ENCODE data around the gene BHLHE23. TPM values are rescaled to one million over a fixed set of nuclear protein-coding genes. Genes with fewer than 3 reads are reported as not detected.

BHLHE23 gene
- total RNA-seq, 1 experiment from 2014 or later, result not detected

DNA sequence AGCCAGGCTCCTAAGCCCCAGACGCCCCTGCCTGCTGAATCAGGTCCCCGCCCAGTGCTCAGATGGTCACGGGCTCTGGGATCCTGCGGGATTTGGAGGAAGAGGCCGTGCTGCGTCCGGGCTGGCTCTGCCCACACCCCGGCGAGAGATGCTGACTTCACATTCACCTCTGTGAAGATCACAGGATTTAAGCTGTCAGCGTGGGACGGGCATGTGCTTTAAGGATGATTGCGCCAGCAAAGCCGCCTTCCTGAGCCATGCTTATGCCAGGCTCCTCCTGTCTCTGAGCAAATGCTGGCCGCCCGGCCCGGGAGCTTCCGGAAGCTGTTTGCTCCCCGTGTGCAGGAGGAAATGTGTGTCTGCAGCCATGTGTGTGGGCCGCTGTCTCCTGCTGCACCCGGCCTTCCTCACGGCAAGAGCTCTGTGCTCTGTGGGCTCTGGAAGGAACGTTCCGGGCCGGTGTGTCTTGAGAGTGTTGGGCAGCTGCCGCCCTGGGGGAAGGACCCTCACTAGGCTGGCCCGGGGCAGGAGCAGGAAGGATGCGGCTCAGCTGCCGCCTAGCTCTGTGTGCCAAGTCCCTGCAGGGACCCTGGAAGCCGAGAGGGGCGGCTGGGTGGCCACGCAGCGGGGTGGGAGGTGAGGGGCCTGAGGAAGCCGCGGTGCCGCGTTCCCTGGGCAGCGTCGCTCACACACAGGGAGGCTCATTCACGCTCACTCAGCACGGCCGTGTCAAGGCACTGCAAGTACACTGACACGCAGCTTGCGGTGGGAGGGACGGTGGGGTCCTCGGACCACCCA is 19.0 kb upstream of the BHLHE23 start:
- no peak for DNase-seq (ENCODE audit: low read depth)

DNA sequence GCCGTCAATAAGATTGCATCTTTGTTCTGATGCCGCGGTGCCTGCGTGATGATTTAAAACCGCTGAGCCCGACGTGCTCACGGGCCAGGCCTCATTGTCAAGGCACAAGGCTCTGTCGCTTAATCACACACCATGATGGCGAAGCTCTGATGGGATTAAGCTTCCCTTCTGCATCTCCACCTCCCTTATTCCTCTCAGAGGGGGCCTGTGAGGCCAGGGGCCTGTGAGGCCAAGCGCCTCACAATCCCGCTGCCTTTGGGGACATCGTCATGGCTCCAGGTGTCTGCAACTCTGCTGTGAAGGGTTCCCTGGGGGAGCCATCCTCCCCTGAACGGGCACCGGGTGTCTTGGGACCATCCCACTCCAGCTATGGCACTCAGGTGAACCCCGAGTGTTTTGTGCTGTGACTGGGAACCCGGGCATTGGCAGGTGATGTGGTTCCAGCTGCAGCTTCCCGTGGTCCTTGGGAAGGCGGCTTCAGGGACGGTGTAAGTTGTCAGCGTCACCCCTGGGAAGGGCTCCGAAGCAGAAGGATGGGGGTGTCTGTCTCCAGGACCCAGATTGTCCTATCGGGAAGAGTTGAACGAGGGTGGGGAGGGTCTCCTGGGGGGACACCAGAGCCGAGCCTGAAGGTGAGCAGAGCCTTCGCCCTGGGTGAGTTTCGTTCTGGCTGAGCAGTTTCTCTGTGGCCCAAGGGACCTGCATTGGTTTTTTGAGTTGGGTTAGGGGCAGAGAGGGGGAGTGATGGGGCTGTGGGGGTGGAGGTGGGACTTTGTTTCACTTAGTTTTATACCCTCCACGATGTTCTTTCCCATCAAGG is 18.0 kb upstream of the BHLHE23 start:
- DNase-seq (ENCODE audit: low read depth), result no peak

DNA sequence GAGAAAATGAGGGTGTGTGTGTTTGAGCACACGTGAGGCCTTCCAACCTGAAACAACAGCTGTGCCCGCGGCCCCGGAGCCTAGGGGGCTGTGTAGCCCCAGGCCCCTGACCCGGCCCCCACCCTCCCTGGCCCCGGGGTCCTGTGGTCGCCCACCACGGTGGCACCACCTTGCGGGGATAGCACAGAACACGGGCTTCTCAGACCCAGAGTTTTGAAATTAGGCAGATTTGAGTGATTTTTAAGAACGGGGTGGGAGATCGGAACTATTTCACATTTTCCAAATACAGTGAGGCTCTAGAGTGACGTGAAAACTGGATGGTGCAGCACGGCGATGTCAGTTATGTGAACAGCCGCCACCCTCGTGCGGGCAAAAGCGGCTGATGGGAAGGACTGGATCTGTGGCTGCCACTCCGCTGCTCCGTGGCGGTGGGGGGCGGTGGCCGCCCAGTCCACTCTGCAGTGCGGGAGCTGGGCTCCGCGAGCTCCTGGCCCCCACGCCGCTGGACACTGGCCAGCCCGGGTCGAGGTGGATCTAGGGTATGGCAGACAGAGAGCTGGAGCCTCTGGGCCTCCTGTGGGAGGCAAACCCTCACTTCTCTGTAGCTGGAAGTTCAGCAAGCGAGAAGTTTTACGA is 17.3 kb upstream of the BHLHE23 start:
- DNase-seq (ENCODE audit: low read depth), result no peak

DNA sequence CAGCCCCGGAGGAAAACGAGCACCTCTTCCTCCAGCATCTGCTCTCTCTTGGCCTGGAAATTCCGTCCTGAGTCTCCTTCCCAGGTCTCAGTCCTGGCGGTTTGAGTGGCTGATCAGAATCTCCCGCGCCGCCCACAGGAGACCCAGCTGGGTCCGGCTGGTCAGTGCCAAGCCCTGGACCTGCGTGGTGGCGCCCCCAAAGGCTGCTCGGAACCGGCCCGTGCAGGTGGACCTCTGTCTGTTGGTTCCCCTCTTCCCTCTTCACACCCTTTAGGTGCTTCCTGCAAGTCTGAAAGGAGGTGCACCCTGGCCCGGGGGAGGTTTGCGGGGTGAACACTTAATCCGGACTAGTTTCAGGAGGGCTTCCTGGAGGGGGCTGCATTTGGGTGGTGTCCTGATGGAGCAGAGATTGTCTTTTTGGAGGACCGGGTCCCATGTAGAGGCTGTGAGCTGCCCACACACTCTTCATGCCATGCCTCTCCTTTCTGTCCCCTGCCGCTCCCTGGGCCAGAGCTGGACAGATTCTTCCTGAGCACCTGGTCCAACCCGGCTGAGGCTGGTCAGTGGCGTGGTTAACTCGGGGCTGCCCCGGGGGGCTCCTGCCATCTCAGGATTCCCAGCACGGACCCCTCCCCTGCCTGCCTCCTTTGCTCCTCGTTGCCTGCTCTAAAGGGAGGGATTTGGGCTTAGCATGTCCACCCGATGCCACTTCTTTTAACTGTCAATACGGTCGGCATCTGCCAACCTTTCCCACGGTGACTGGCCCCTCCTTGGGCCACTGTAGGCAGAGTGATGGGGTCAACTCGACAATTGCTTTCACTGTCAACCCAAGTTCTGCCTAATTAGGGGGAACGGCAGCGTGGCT is 16.5 kb upstream of the BHLHE23 start:
- DNase-seq (ENCODE audit: low read depth), result no peak

DNA sequence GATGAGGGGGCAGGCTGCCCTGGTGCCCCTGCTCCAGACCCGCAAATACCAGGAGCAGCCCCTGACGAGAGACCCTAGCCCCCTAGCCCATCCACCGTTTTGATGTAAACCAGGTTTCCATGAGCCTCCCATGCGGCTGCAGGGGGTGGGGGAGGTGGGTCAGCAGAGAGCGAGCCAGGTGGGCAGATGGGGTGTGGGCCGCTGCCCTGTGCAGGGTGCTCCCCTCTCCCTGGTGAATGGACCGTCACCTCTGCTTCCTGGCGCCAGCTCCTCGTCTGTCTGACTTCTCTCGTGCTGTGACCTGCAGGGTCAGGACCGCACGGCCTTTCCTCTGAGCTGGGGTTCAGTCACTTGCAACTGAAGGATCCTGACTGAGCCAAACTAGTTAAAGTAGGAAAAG is 15.7 kb upstream of the BHLHE23 start:
- DNase-seq (ENCODE audit: low read depth), result no peak

DNA sequence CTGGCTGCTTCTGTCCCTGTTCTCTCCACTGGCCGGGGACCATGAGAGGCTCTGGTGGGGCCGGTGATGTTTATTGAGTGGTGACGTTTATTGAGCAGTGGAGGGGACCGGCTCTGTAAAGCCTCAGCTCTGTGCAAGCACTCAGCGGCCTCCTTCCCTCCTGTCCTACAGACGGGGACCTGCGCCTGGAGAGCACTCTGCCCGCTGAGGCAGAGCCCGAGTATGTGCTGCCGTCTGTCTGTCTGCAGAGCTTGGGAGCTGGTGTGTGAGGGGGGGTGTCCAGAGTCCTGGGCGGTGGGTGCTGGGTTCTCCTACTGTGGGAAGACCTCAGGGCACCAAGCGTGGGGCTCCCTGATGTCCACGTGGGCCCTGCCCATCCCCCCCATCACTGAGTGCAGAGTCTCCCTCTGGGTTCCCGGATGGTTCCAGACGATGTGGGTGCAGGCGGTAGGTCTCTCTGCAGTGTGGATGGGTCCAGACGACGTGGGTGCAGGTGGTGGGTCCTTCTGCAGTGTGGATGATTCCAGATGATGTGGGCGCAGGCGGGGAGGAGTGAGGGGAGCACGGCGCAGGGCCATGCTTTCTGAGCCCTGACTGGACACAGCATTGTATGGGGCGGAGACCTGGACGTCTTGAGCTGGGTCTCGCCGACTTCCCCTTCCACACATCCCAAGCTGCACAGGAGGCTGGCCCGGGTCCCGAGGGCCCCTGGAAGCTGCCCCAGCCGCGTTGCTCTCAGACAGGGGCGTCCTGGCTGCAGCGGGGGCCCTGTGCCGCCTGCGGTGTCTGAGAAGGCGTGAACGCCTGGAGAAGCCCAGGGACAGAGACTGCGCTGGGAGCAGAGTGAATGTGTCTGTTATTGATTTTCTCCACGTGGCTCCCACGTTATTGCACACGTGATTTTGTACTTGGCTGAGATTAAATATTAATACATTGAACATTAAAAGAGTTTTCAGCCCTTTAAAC is 14.9 kb upstream of the BHLHE23 start:
- no peak for DNase-seq (ENCODE audit: low read depth)

DNA sequence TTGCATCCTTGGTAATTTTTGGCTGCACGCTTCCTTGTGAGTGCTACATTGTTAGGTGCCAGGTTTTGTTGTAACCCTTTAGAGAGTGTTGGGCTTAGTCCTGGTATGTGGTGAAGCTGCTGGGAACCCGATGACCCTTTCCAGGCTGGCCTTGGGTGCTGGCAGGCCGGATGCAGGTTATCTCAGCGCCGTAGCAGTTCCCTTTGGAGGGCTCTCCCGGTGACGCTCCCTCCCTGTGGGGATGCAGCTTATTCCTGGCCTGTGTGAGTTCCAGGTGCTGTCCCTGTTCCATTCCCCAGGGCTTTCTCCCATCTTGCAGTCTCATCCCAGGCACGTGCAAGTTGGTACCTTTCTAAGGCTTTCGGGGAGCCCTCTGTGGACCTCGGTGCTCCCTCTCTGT is 13.9 kb upstream of the BHLHE23 start:
- no peak for DNase-seq (ENCODE audit: low read depth)

DNA sequence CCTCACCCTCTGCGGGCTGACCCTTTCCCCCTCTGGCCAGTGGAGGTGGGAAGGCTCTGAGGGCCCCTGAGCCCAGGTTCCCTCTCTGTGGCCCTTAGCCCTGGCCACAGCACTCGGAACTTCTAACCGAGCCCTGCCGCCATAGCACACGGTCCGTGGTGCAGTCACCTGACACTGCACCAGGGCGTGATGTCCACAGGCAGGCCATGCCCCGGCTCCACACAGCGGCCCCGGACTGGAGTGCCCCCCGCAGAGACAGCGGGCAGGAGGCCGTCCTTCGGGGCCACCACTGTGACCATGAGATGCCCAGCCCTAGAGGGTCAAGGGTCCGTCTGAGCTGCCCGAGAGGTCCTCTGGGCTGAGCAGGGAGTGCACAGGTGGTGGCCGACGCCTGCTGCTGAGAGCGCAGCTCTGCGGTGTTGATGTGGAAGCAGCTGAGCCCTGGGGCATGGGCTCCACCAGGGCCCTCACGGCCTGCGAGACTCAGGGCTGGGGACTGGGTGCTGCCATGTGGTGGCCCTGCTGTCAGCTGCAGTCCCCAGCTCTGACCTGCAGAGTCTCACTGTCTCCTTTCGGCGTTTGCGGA is 11.2 kb upstream of the BHLHE23 start:
- no peak for DNase-seq (ENCODE audit: low read depth)

DNA sequence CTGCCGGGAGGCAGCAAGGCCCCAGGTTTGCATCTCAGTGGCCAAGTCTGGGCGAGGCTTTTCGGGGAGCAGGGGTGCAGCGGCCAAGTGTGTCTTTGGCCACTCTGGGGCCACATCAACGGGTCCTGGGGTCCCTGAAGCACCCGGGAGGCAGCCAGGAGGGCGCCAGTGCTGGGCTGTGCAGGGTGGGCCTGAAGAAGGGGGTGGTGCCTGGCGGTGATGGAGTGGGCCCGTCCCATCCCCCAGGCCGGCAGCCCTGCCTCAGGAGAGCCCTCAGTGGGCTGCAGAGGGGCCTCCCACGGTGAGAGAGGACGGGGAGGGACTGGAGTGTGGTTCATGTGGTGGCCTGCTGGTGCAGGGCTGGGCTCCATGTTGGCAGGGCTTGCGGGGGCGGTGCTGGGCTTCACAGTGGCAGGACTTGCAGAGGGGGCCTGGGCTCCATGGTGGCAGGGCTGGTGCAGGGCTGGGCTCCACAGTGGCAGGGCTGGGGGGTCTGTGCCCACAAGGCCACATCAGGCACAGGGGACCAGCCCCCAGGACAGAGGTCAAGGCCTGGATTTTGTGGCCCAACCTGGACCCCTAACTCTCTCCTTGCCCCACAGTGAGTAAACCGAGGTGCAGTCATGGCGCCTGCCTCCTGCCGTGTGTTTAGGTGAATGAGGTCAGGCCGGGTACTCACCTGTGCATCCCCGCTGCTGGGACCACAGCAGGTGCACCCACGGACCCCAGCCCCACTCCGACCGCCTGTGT is 10.5 kb upstream of the BHLHE23 start:
- DNase-seq (ENCODE audit: low read depth), result no peak

DNA sequence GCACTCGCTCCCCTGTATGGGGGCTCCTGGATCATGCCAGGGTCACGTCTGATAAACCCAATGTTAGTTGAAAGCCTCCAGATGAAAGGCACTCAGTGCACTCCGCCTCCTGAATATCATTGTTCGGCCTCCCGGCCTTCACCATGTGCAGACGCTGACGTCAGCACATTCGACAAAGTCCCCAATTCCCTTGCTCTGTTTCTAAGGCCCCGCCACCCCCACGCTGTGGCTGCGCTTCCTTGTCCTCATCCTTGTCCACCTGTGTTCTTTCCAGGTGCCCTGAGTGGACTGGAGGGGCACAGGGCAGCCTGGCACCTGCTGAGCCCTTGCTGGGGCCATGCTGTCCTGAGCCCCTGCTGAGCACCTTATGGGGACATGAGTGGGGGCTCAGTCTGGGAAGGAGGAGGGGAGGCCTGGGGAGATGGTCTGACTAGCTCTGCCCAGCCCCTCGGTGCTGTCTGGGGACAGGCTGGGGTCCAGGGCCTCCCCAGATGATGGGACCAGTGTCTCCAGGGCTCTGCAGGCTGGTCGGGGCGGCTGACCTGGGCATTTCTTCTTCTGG is 9.8 kb upstream of the BHLHE23 start:
- DNase-seq (ENCODE audit: low read depth), result no peak

DNA sequence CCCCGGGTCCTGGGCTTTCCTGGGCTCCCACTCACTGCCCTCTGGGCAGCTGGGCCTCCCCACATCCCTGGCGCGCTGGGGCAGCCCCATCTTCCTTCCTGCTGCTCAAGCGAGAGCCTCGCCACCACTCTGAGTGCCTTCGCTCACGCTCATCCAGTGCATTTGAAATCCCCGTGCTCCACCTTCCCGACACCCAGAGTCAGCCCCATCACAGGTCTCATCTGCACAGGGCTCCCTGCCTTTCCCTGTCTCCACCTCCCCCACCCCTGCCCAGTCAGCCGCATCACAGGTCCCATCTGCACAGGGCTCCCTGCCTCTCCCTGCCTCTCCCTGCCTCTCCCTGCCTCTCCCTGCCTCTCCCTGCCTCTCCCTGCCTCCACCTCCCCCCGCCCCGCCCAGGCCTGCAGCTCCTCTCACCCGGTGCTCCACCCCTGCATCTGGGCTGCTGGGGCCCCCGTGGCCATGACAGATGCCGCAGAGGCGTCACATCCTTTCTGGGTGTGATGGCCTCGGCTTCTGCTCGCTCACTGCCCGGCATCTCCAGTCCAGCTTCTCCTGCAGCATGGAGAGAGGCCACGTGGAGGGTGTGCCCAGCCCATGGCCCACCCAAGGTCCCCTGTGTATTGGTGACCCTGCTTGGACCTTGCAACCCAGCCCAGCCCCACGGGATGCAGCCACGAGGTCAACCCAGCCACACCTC is 9.0 kb upstream of the BHLHE23 start:
- DNase-seq (ENCODE audit: low read depth), result no peak

DNA sequence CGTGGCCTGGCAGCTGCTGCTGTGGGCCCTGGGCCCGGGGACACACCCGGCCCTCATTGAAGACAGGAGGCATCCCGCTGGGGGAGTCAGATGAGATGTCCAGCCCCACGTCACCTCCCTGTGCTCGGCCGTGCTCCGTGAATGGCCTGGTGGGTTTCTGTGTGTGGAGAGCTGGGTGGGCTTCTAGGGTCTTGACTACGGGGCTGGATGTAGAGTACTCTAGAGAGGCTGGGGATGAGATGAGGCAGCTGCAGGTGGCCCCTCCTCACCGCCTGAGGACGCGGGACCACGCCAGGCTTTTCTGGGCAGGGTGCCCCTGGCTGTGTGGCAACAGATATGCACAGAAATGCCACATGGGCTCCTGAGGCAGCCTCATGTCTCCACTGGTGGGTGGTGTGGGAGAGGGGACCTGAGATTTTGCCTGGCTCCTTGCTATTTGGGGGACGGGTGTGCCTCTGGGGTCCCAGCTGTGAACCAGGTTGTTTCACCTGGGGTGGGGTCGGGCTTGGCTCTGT is 8.4 kb upstream of the BHLHE23 start:
- no peak for DNase-seq (ENCODE audit: low read depth)

DNA sequence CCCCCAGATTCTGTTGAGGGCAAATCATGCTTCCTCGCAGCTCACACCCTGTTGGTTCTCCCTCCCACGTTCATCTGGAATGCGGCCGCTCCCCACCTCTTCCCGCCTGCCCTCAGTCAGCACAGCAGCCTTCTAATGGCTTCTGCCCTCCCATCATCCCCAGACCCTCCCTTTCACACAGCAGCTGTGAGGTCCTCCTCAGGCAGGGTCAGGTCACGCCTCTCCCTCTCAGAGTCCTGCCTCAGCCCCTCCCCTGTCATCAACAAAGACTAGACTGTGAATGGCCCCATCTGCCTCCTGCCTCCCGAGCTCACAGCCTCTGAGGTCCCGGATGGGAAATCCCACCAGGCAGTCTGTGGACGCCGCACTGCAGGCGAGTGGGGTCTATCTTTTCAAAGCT is 7.9 kb upstream of the BHLHE23 start:
- DNase-seq (ENCODE audit: low read depth), result no peak

DNA sequence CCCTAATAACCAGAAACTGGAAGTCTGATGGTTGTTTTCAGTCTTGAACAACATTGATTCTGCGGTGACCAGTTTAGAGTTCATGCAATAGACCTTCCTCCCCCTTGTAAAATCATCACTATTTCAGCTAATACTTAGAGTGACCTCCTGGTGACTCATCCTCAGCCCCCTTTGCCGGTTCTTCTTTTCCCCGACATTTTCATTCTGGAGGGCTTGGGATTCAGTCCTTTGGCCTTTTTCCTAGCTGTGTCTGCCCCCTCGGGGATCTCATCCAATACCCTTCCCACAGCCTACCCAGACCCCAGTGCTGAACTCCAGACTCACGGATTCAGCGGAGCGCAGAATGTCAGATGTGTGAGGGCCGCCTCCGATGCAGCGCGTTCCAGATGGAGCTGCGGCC is 7.5 kb upstream of the BHLHE23 start:
- no peak for DNase-seq (ENCODE audit: low read depth)

DNA sequence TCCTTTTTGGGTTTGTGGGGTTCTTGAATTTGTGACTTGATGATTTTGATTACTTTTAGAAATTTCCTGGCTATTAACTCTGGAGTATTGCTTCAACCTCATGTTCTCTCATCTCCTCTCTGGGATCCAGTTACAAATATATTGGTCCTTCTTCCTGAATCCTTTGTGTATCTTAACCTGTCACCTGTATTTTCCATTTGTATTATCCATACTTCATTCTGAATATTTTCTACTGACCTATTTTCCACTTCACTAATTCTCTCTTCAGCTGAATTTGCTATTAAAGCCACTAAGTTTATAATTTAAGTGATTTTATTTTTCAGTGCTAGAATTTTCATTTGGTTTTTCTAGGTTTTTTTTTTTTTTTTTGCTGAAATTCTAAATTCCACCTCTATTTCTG is 6.4 kb upstream of the BHLHE23 start:
- no peak for DNase-seq (ENCODE audit: low read depth)

DNA sequence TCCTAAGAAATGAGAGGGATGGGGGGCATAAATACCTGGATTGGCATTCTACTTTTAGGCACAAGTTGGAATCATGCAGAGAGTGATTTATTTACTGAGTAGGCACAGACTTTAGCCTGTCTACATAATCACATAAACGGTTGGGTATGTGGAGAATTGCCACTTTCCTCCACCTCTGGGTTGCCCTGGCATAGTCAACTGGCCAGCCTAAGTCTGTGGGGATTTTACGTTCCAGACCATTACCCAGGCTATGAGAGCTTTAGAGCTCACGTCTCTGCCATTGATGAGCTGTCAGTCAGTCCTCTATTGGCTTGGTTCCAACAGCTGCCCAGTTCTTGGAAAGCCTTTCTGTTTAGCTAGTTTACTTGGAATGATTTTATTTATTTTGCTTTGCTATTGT is 5.0 kb upstream of the BHLHE23 start:
- DNase-seq (ENCODE audit: low read depth), result peak; percentile 73

DNA sequence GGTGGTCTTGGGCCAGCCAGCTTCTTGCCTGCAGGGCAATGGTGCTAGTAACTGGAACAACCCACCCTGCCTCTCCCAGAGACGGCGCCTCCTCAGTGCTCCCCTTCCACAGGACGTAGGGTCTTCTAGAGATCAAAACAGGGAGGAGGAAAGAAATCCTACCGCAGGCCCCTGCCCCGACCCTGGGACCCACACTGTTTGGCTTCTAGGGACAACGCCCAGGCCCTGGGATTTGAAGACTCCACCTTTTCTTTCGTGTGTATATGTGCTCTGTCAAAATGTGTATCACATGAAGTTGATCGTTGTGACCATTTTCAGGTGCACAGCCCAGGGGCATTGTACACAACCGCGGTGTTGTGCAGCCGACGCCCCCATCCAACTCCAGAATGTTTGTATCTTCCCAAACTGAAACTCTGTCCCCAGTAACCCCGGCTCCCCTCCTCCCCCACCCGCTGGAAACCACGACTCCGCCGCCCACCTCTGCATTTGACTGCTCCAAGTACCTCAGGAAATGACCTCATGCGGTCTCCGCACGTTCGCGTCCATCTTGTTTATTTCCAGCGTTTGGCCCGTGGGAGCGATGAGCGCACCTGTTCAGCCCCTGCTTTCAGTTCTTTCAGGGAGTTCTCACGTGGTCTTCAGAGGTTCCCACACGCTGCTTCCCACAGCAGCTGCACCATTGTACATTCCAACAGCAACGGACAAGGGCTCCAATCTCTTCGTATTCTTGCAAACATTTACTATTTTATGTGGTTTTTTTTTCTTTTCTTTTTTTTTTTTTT is 3.4 kb upstream of the BHLHE23 start:
- peak; percentile 46 for DNase-seq (ENCODE audit: low read depth)
